M059J (cell line): ENCODE data around the gene PCSK2. TPM values are rescaled to one million over a fixed set of nuclear protein-coding genes. Genes with fewer than 3 reads are reported as not detected.
A peak's percentile ranks its signal among the peaks of the same experiment; 100 is the strongest.

ENCODE experiments used
- DNase-seq: peaks from one replicate; pipeline ENCODE4 v3.0.0-alpha.2; 2012; ENCODE audit warnings: low read depth
- total RNA-seq: library from RNA; depleted of rRNA; stranded (reverse); fragments of >200 nt; shearing (Covaris generic); gene quantifications from 2 replicates; pipeline ENCODE4 v1.2.3, GENCODE V29; 2014; rRNA removed

Gene PCSK2, protein sequence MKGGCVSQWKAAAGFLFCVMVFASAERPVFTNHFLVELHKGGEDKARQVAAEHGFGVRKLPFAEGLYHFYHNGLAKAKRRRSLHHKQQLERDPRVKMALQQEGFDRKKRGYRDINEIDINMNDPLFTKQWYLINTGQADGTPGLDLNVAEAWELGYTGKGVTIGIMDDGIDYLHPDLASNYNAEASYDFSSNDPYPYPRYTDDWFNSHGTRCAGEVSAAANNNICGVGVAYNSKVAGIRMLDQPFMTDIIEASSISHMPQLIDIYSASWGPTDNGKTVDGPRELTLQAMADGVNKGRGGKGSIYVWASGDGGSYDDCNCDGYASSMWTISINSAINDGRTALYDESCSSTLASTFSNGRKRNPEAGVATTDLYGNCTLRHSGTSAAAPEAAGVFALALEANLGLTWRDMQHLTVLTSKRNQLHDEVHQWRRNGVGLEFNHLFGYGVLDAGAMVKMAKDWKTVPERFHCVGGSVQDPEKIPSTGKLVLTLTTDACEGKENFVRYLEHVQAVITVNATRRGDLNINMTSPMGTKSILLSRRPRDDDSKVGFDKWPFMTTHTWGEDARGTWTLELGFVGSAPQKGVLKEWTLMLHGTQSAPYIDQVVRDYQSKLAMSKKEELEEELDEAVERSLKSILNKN
- total RNA-seq = 0.02 TPM in 1 of 2 replicates, not detected in the other

DNA sequence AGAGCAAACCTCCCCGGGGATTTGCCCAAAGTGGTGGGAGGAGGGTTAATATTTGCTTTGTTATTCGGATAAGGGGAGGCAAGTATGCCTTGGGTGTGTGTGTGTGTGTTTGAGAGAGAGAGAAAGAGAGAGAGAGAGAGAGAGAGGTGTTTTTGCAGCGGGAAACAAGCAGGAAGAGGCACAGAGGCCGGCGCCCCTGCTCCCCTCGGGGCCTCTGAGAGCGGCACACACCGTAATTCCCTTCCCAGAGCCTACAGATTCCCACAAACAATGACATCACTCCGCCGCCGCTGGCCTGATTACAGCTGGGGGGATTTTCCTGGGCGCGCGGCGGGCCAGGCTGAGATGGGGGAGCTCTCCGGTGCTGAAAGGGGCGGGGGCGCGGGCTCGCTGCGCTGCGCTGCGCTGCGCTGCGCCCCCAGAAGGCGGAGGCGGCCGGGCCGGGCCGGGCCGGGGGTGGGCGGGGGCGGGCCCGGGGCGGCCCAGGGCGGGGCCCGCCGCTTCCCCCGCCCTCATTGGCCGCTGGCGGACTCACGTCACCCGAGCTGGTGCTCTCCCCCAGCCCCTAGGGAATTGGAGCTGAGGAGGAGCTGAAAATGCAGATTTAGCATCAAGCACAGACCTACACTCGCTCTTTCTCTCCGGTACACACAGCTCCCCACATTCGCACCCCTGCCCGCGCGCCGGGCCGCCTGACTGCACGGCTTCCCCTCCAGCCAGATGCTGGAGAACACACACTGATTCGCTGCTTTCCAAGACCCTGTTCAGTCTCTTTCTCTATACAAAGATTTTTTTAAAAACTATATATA lies at the start of gene PCSK2:
Gene PCSK2 (plus strand): TSS at position 631 of the 809 bp plus-strand sequence. CDS start 266 bp downstream, outside the sequence.
- DNase-seq = peak; percentile 60

DNA sequence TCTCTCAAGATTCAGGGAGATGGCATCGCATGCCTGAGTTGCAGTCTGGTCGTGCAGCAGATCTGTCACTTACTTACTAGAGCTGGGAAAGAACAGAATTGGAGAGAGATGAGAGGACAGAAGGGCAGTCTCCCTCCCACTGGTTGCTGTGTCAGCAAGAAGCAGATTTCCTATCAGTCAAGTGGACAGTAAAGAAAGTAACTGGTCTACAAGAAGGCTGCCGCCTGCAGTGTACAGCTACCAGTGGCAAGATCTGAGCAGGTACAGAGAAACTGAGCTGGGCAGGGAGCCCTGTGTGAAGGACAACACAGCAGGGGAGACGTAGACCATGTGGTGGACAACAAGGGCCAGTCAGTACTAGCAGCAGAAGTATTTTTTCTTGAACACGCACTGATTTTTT lies 49.5 kb upstream of the PCSK2 start:
- DNase-seq = no peak

DNA sequence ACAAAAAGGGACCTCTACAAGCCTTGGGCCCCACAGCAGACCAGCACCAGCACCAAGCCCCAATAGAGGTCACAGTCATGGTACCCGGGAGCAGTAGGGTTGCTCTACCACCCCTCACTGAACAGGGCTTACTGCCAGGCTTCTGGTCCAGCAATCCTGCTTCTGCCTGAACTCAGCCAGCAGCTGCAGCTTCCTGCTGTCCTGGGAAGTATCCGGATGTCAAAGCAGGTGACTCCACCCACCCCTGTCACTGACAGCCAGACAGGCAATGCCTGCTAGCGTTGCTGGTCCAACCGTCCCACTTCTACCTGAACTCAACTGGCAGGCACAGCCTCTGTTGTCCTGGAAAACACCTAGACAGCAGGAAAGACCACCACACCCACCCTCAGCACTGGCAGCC lies 47.0 kb upstream of the PCSK2 start:
- no peak for DNase-seq

DNA sequence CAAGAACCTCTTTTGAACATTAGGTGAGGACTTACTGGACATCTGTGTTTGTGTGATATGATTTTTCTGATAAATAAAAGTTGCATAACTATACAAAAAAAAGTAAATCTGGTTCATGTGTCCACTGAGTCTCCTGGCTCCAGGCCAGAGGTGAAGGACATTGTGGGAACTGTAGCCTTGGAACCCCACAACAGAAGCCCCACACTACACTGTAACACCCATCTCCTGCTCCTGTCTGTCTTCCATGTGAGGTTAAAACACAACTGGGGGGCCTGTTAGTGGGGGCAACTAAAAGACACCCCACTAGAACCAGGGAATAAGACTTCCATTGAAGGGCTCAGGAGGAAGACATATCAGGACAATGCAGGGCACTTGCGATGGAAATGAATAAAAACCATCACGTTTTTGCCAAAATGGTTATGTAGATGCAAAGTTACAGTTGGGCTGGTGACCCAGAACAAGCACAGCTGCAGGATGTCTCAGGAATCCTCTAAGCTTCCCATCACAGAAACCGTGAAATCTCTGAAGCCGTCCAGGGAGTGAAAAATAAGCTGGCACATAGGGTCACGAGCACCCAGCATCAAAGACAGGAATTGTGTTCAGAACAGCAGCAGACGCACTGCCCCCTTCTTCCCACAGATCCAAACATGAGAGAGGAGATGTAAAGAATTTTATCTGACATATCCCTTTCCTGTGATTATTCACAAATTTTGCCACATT lies 36.7 kb upstream of the PCSK2 start:
- DNase-seq = no peak

DNA sequence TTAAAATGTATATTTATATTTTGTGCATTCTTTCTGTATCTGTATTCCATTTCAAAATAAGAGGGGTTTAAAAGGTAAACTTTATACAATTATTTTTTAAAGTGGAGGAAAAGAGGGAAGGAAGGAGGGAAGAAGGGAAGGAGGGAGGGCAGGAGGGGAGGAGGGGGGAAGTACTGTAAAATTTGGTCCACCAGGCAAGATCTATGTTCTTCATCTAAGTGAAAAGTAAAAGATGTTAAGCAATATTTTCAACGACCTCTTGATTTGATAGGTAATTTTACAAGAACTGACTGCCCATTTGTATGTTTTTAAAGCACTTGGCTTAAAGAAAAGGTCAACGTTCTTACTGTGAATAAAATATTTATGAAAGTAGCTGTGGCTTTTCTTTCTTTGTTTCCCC lies 29.8 kb upstream of the PCSK2 start:
- no peak for DNase-seq

DNA sequence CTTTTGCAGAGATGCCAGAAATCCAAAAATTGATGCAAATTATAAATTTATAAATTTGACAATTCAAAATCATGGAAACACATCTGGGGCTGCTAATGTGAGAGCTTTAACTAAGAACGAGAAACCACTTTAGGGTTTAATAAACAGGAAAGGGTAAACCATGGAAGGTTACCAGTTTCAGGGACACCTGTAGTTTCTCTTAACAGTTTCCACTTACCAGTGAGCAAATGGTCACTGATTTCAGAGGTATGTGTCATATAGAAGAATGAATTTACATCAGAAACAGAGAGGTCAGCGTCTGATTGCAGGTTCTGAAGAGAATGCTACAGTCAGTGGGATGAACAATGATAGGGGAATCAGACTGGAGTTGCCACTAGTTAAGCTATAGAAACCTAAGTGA lies 24.8 kb upstream of the PCSK2 start:
- DNase-seq = no peak

DNA sequence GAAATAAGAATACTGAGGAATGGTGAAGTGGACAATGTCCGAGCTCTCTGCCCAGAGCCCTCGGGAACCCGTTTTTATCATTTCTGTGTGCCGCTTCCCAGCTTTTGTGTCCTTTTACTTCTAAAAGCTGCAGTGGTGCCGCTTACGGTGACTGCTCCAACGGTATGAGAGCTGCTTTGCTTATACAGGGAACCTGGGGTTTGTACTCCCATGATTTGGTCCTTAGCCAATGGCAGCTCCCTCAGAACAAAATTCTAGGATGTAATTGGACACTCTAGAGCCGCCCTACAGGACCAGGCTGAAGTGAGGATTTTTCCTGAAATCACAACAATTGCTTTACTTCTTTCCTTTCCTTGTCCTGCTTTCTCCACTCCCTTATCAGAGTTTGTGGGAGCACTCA lies 24.2 kb upstream of the PCSK2 start:
- peak; percentile 32 for DNase-seq

DNA sequence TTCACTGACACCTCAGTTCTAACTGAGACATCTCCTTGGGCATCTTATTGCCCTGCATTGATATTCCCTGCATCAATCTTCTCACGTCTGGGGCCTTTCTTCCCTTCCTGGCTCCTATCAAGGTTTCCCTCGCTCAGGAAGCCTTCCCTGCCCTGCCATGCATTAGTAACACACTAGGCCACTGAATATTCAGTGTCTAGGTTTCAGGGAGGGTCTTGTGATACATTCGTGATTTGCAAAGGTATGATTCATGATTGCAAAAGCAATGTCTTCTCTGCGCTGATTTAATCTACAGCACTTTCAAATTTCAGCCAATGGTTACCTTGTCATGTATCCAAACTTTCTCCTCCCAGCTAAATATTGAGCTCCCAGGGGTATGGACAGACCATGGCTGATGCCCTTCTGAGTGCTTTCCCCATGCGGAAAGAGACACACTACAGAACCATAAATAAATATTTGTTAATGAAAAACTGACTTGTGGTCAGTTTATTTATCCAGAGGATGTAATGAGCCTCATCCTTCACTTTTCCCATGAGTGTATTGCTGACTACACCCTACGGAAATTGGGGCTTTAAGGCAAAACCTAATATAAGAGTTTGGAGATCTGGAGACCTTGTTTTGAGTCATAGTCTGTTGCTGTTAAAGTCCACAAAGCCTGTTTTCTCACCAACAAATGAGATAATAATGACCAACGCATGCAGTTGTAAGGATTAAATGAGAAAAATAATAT lies 21.6 kb upstream of the PCSK2 start:
- DNase-seq = no peak

DNA sequence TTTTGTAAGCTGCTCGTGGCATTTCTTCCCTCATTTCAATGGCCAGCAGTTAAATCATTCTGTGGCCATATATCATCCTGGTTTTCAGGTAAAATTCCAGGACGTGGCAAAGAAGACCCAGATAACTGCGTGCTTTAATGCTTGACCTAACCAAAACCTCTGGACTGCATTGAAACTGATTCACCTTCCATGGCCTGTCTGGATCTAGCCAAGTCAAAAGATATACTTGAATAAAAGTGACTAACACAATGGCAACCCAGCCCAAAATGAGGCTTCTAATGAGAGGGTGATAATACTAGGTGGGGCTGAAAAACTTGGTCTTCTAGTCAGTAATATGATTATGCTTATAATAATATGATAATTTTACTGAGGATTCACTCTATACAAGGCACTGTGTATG lies 16.5 kb upstream of the PCSK2 start:
- DNase-seq = no peak

DNA sequence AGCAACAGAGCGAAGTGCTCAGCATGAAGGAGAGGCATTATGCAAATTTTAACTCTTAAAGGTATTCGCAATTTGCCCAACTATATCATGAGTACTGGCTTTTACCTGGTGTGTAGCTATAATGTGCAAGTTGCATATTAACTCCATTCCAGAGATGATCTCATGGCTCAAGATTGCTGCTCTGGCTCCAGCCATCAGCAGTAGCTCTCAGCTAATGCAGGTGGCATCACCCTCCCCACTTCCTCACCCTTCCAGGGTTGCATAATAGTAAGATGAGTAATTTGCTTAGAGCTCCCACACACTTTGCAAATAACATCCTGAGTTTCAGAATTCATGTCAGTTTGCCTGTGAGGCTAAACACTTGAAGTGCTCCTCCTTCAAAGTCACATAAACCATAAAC lies 15.9 kb upstream of the PCSK2 start:
- DNase-seq = peak; percentile 19

DNA sequence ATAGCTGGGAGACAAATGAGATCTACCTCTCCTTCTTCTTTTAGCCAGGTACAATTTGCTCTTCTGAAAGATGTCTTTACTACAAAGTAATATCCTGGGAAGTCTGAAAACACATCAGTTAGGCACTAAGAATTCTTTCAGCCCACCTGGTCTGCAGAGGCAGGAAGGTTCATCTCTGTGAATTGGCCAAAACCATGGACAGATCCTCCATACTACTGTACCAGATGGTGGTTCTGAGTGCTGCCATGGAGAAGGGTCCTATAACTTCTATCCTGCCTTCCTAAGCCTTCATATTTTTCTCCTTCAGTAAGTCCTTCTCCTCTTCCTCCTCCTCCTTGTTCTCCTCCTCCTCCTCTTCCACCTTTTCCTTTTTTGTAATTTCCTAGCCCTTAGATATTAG lies 11.7 kb upstream of the PCSK2 start:
- DNase-seq = no peak

DNA sequence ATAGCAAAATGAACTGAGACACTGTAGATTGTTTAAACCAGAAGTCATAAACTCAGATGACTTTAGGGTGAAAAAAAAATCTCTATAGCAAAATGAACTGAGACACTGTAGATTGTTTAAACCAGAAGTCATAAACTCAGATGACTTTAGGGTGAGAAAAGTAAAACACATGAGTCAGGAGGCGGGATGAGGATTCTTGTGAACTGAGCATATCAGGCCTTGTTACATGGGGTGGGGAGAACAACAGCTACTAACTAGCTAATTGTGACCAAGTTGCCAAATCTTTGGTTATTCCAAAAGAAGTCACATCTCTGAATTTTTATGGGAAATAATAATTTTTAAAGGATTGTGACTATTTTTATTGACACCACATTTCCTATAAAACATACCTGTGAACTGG lies 7.0 kb upstream of the PCSK2 start:
- DNase-seq = peak; percentile 10

DNA sequence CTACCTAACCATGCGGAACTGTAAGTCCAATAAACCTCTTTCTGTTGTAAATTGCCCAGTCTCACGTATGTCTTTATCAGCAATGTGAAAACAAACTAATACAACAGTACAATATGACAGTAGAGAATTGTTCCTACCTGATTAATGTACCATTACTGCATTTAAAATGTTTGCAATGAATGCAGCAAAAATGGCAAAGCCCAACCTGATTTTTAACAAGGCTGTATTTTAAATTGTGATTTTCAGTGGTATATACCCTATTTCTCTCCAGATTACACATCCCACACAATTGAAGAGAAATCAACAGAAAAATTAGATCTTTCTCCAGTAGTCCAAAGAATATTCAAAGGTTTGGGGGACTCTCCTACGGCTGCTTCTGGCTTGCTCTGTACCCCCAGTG lies 3.3 kb upstream of the PCSK2 start:
- DNase-seq = no peak

DNA sequence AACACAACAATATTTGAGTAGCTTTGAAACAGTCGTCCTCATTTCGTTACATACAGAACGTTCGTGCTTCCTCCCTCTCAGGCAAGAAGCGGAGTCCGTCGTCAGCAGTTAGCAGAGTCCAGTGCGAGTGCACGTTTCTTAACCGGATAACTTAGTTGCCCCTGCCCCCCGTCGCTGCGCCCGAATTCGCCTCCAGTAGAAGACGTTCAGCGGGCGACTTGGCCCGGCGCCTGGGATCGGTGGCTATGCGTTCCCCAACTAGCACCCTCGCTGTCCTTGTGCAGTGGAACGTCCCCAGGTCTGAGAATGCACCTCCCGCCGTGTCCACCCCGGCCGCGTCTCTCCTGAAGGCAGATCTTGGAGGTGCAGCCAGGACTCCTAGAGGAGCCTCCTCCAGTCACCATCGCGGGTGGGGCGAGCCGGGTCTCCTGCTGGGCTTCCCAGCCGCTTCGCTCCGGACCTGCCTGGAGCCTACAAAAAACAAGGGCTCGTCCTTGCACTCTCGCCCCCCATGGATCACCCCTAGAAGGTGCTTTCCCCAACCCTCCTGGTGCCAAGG lies 910 bp upstream of the PCSK2 start:
- peak; percentile 3 for DNase-seq

DNA sequence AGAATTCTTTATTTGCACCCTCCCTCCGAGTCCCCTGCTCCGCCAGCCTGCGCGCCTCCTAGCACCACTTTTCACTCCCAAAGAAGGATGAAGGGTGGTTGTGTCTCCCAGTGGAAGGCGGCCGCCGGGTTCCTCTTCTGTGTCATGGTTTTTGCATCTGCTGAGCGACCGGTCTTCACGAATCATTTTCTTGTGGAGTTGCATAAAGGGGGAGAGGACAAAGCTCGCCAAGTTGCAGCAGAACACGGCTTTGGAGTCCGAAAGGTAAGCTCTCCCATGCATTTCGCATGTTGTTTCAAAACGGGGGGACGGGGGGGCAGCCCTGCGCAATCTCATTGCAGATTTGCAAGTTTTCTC lies 357 bp downstream of the PCSK2 start:
- peak; percentile 4 for DNase-seq

DNA sequence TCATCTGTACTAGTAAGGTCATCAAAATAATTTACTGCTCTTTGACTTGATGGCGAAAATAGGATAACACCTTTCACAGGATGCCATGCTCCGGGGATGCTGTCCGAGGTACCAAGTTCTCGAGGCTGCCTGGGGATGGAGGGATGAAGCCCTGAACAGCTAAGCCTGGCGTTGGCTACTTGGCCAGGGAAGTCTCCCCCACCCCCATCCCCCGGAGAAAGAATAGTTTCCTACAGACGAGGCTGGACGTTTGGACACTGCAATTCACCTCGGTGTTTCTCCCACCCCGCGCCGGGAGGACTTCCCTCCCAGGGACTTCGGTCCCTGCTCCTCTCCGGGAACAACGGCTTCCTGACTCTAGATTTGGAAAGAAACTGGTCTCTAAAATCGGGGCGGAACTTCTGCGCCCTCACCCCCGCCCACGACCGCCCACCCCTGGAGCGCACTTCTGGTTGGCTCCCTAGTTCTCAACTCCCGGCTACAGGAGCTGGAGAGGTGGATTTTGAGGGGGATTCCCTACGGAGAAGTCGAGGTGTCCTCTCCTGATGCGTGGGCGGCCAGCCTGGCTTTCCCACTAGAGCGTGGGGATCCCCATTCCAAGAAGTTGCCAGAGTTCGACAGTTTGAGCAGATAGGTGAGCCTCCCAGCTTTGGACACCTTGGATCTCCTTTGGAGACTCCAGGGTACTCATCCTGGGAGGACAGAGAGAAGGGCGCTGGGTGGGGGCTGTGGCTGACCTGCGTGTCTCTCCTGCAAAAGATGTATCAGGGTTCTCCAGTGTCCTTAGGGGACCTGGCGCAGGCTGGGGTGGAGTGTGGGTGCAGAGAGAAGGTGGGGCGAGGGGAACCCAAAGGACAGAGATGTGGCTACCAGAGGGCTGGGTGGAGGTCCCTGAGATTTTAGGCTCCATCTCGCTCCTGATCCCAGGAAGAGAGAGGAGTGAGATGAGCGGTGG lies 1.1 kb downstream of the PCSK2 start:
- peak; percentile 26 for DNase-seq

DNA sequence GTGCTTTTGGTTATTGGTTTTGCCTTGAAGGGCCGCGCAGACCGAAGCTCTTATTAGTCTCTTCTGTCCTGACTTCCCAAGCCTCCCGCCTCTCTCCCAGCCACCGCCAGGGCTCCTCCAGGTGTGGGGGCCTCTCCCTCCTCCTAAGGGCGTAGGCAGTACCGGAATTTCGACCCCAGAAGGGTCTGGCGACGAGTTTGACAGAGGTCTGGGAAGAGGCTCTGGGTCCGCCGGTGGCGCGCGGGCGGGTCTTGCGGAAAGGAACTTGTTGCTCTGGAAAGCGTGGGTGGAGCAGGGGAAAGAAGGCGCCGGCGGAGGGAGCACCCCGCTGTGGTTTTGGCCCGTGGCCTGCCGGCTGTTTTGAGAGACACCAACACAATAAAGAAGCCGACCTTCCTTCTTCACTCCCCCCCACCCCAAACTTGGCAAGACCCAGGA lies 1.8 kb downstream of the PCSK2 start:
- DNase-seq = no peak

DNA sequence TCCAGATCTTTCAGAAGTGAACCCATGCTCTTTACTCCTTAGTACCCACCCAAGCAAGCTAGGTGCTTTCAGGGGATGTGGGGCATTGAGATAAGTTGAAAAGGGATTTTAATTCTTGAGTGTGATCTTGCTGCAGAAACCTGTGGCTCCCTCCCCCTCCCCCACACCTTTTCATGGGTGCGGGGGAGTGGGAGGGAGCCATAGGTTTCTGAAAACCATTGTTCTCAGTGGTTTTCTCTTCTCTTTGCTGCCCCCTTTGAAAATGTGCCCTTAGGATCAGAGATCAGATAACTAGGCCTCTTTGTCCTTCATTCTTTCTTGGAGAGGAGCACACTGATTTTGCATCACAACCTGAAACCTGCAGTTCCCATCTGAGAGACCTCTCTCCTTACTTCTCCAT lies 2.4 kb downstream of the PCSK2 start:
- DNase-seq = no peak

DNA sequence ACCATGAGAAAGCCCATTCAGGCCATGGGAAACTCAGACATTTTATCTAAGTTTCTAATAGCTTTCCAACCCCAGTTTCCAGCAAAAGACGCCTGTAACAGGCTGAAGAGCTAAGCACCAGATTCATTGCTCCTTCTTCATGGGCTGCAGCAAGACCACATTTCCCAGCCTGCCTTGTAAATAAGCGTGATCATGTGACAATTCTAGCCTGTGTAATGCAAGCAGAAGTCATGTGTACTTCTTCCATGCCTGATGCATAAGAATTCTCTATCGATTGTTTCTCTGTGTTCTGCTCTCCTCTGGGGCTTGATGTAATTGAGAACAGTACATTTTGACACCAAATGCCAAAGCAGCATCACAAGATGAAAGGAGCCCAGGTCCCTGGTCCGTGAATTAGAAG lies 6.8 kb downstream of the PCSK2 start:
- DNase-seq = no peak

DNA sequence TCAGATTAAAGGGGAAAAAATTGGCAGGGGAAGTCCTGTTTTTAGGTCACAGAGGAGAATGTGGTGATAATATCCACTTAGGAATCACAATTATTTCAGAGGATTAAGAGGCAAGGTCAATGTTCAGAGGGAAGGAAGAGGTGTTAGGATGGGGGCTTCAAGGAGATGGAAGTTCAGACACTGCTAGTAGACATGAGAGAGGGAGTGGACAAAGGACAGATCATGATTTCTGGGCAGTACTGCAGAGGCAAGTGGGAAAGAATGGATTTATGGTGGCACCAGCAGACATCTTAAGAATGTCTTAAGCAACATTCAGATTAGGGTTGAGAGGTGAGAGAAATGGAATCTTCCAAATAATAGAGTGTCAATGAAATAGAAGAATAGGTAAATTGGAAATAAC lies 9.9 kb downstream of the PCSK2 start:
- DNase-seq = no peak
